GM23338 (cell line): ENCODE measurements around the gene BMP8A. TPM values are rescaled to one million over a fixed set of nuclear protein-coding genes. Genes with fewer than 3 reads are reported as not detected.
A peak's percentile ranks its signal among the peaks of the same experiment; 100 is the strongest.
"Not testable (repeated sequence)": the region's sequence is repeated elsewhere in the genome, so short reads cannot be mapped to it uniquely, and the experiment has no call there.

Experiments used
- ATAC-seq: fragments of 200-7000 bp; cut with Tn5 transposase; 3 replicates; pipeline ENCODE4 v1.9.1; 2020
- DNase-seq: peaks from one replicate; pipeline ENCODE4 v3.0.0-alpha.2; 2015; ENCODE audit warnings: low spot score
- H2AFZ ChIP-seq: fragments of 200-600 bp; sonication (generic); 2 replicates; pipeline ENCODE4 v1.8.0; 2016; ENCODE audit warnings: antibody characterized with exemption, mild to moderate bottlenecking, moderate library complexity
- H3F3A ChIP-seq: fragments of 200-600 bp; sonication (generic); replicated peaks from 2 replicates; pipeline ENCODE4 v1.8.0; 2017; ENCODE audit warnings: antibody characterized with exemption, mixed run types, low read depth
- H3K27ac ChIP-seq: fragments of 200-600 bp; sonication (generic); 2 replicates; pipeline ENCODE4 v1.6.1; 2016; ENCODE audit warnings: low read depth
- H3K27me3 ChIP-seq: fragments of 200-600 bp; sonication (generic); 2 replicates; pipeline ENCODE4 v1.8.0; 2016; ENCODE audit warnings: mild to moderate bottlenecking, mixed run types, moderate library complexity; ENCODE audit not compliant: insufficient read depth
- H3K36me3 ChIP-seq: fragments of 200-600 bp; sonication (generic); 2 replicates; pipeline ENCODE4 v1.8.0; 2016; ENCODE audit warnings: mild to moderate bottlenecking; ENCODE audit not compliant: insufficient read depth
- H3K4me1 ChIP-seq: fragments of 200-600 bp; sonication (generic); 2 replicates; pipeline ENCODE4 v1.8.0; 2016; ENCODE audit warnings: mild to moderate bottlenecking, moderate library complexity; ENCODE audit not compliant: insufficient read depth
- H3K4me2 ChIP-seq: fragments of 200-600 bp; sonication (generic); 2 replicates; pipeline ENCODE4 v1.7.1; 2017; ENCODE audit warnings: mixed run types
- H3K4me3 ChIP-seq: fragments of 200-600 bp; sonication (generic); 2 replicates; pipeline ENCODE4 v1.6.1; 2016; ENCODE audit warnings: mixed run types
- H3K79me2 ChIP-seq: fragments of 200-600 bp; sonication (generic); replicated peaks from 2 replicates; pipeline ENCODE4 v1.8.0; 2017; ENCODE audit warnings: mild to moderate bottlenecking; ENCODE audit not compliant: insufficient read depth
- H3K9me2 ChIP-seq: fragments of 200-600 bp; sonication (generic); 2 replicates; pipeline ENCODE4 v1.8.0; 2017; ENCODE audit not compliant: insufficient read depth
- H4K20me1 ChIP-seq: fragments of 200-600 bp; sonication (generic); replicated peaks from 2 replicates; pipeline ENCODE4 v1.8.0; 2017; ENCODE audit warnings: mild to moderate bottlenecking; ENCODE audit not compliant: insufficient read depth
- H3K27ac Mint-ChIP-seq: 2 replicates; pipeline ENCODE4 v1.8.0; 2020; ENCODE audit warnings: inconsistent platforms, mild to moderate bottlenecking, moderate library complexity, mixed read lengths
- H3K27me3 Mint-ChIP-seq: 3 replicates; pipeline ENCODE4 v1.8.0; 2022; ENCODE audit warnings: low read depth, mild to moderate bottlenecking, moderate library complexity, mixed read lengths, inconsistent platforms; ENCODE audit not compliant: insufficient read depth, poor library complexity
- H3K36me3 Mint-ChIP-seq: 3 replicates; pipeline ENCODE4 v1.8.0; 2021; ENCODE audit warnings: low read depth, mild to moderate bottlenecking, inconsistent platforms, moderate library complexity, mixed read lengths
- H3K4me1 Mint-ChIP-seq: 3 replicates; pipeline ENCODE4 v1.8.0; 2020; ENCODE audit warnings: mild to moderate bottlenecking, inconsistent platforms, mixed read lengths
- H3K4me3 Mint-ChIP-seq: 3 replicates; pipeline ENCODE4 v1.8.0; 2021; ENCODE audit warnings: moderate library complexity, mild to moderate bottlenecking, inconsistent platforms, mixed read lengths
- H3K9me3 Mint-ChIP-seq: 3 replicates; pipeline ENCODE4 v1.8.0; 2020; ENCODE audit warnings: moderate library complexity, mild to moderate bottlenecking, inconsistent platforms, mixed read lengths
- CREB1 ChIP-seq: fragments of 250-450 bp; sonication (Bioruptor Pico); IDR thresholded peaks from 2 replicates; pipeline ENCODE4 v1.5.0; 2020; ENCODE audit warnings: low read depth, mild to moderate bottlenecking, moderate library complexity
- polyA plus RNA-seq: library from polyadenylated mRNA; unstranded; fragments of >200 nt; fragmentation: Nextera tagmentation; extraction: Ambion mirVana; gene quantifications from 2 replicates; pipeline ENCODE4 v1.2.1, GENCODE V29; 2016
- total RNA-seq: library from RNA; depleted of rRNA; stranded (reverse); fragments of >200 nt; shearing (Covaris generic); gene quantifications from 2 replicates; pipeline ENCODE4 v1.2.3, GENCODE V29; 2014

Gene BMP8A
- total and polyA plus RNA-seq, 2 experiments from 2014 or later: 0.34 to 0.63 TPM

DNA sequence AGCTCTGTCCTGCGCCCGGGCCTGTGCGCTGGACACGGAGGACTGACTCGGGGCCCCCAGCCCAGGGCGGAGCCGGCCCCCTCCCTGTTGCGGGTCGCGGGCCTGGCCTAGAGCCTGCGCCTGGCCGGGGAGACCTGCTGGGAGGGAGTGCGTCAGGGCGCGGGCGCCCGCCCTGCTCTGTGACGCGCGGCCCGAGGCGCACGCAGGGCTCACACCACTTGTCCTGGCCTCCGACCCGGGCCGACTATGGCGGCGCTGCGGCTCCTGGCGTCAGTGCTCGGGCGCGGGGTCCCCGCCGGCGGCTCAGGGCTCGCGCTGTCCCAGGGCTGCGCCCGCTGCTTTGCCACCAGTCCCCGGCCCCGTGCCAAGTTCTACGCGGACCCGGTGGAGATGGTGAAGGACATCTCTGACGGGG is 23.3 kb downstream of the BMP8A start:
- Histone ChIP-seq H3K4me3 (peak overlapping the region; percentile 50), H3K27me3 (peaks cover 32% of the 10 kb centered on the region), H3K4me2 (peak overlapping the region; percentile 64; the same call in 1 of the 2 replicates)
- H3K27ac Mint-ChIP-seq, H3F3A ChIP-seq, H2AFZ ChIP-seq, H3K36me3 ChIP-seq, H3K9me2 ChIP-seq, H3K4me1 Mint-ChIP-seq, H3K79me2 ChIP-seq, H3K27ac ChIP-seq, H3K27me3 Mint-ChIP-seq, H3K36me3 Mint-ChIP-seq, H3K4me1 ChIP-seq, DNase-seq, H4K20me1 ChIP-seq, H3K4me3 Mint-ChIP-seq, H3K9me3 Mint-ChIP-seq: not testable (repeated sequence)
- ATAC-seq: peak; percentile 76

DNA sequence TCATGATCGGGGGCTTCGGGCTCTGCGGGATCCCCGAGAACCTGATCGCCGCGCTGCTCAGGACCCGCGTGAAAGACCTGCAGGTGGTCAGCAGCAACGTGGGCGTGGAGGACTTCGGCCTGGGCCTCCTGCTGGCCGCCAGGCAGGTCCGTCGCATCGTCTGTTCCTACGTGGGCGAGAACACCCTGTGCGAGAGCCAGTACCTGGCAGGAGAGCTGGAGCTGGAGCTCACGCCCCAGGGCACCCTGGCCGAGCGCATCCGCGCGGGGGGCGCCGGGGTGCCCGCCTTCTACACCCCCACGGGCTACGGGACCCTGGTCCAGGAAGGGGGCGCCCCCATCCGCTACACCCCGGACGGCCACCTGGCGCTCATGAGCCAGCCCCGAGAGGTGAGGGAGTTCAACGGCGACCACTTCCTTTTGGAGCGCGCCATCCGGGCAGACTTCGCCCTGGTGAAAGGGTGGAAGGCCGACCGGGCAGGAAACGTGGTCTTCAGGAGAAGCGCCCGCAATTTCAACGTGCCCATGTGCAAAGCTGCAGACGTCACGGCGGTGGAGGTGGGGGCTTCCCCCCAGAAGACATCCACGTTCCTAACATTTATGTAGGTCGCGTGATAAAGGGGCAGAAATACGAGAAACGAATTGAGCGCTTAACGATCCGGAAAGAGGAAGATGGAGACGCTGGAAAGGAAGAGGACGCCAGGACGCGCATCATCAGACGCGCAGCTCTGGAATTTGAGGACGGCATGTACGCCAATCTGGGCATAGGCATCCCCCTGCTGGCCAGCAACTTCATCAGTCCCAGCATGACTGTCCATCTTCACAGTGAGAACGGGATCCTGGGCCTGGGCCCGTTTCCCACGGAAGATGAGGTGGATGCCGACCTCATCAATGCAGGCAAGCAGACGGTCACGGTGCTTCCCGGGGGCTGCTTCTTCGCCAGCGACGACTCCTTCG is 24.0 kb downstream of the BMP8A start:
- not testable (repeated sequence) for H3K27me3 Mint-ChIP-seq, H2AFZ ChIP-seq
- peak overlapping the region; percentile 53 for H3K4me3 ChIP-seq

DNA sequence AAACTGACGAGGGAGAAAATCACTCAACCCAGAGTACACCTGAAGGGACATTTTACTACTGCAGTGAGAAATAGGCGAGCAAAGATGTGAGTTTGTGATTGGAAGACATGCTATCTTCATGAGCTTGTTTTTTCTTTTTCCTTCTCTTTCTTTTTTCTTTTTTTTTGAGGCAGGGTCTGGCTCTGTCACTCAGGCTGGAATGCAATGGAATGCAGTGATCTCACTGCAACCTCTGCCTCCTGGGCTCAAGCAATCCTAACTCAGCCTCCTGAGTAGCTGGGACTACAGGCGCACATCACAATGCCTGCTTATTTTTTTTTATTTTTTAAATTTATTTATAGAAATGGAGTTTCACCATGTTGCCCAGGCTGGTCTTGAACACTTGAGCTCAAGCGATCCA is 25.4 kb downstream of the BMP8A start:
- H3K27ac Mint-ChIP-seq, H3K9me2 ChIP-seq, H3K27me3 Mint-ChIP-seq, H3K4me1 Mint-ChIP-seq, H2AFZ ChIP-seq, H3K27ac ChIP-seq, ATAC-seq, H3K9me3 Mint-ChIP-seq, H3K36me3 Mint-ChIP-seq, H3K36me3 ChIP-seq, H3K4me2 ChIP-seq, DNase-seq, H3K4me3 ChIP-seq, H3K79me2 ChIP-seq, H3F3A ChIP-seq, H3K4me1 ChIP-seq, H3K4me3 Mint-ChIP-seq, H4K20me1 ChIP-seq: not testable (repeated sequence)
- H3K27me3 ChIP-seq: peaks cover 32% of the 10 kb centered on the region

More for the DNA sequence above, 24.0 kb downstream of the BMP8A start:
- H3K4me3 Mint-ChIP-seq: peak overlapping the region; percentile 79
- H3K36me3 Mint-ChIP-seq, H3F3A ChIP-seq, H3K27ac Mint-ChIP-seq, H4K20me1 ChIP-seq, H3K4me1 Mint-ChIP-seq, H3K27ac ChIP-seq, H3K9me2 ChIP-seq, H3K79me2 ChIP-seq, H3K36me3 ChIP-seq, H3K4me1 ChIP-seq, H3K9me3 Mint-ChIP-seq: not testable (repeated sequence)
- Histone ChIP-seq H3K27me3 (peaks cover 32% of the 10 kb centered on the region), H3K4me2 (peak overlapping the region; percentile 77)
- peak; percentile 41; the same call in 1 of the 2 replicates for TF ChIP-seq CREB1
- ATAC-seq: peak; percentile 26
- peak; percentile 32 for DNase-seq

DNA sequence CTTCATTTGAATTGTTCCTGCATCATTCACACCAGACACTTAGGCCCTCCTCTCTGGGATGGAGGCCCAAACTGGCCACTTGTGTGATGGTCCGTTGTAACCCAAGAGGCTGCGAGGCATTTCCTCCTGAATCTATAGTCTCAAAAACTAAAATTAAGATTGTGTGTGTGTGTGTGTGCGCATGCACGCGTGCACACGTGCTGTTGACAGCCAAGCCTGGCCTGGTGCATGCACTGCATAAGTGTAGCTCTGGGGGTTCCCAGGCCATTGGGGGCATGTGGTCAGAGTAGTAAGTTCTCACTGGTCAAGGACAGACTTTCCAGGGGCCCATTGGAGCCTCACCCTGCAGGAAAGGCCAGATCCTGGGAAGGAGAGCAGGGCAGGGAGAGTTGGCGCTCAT is 26.5 kb downstream of the BMP8A start:
- not testable (repeated sequence) for H3K4me3 ChIP-seq, H4K20me1 ChIP-seq, H3K27me3 Mint-ChIP-seq, H3K9me3 Mint-ChIP-seq, H3K4me1 Mint-ChIP-seq, H3K4me1 ChIP-seq, H3K36me3 ChIP-seq, H3K27ac Mint-ChIP-seq, H3K79me2 ChIP-seq, H3K27ac ChIP-seq, H3K4me3 Mint-ChIP-seq, H3K36me3 Mint-ChIP-seq, H2AFZ ChIP-seq, H3F3A ChIP-seq, H3K9me2 ChIP-seq, DNase-seq, ATAC-seq, H3K4me2 ChIP-seq
- peaks cover 29% of the 10 kb centered on the region for H3K27me3 ChIP-seq

DNA sequence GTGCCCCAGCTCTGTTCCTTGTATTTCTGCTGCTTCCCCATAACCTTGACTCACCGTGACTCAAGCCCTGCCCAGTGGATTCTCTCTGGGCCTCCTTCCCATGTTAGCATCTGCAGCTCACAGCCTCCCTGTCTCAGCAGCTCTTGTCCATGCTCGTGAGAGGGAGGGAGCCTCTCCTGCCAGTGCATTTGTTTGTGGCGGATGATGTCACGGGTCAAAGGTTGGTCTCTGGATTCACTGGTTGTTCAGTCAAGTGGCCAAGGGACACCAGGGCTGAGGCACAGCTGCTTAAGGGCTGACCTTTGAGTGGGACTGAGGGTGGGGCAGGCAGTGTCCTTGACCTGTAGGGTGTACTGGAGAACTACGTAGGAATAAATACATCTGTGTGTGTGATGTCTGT is 27.9 kb downstream of the BMP8A start:
- not testable (repeated sequence) for H3K9me2 ChIP-seq, H4K20me1 ChIP-seq, H3K4me1 Mint-ChIP-seq, H3K4me1 ChIP-seq, H3K4me3 Mint-ChIP-seq, H3K79me2 ChIP-seq, H3K27ac Mint-ChIP-seq, H3K36me3 ChIP-seq, H2AFZ ChIP-seq, H3K27me3 Mint-ChIP-seq, DNase-seq, H3K9me3 Mint-ChIP-seq, H3K4me3 ChIP-seq, H3K4me2 ChIP-seq, ATAC-seq, H3K36me3 Mint-ChIP-seq, H3K27ac ChIP-seq, H3F3A ChIP-seq
- H3K27me3 ChIP-seq: peaks cover 18% of the 10 kb centered on the region

DNA sequence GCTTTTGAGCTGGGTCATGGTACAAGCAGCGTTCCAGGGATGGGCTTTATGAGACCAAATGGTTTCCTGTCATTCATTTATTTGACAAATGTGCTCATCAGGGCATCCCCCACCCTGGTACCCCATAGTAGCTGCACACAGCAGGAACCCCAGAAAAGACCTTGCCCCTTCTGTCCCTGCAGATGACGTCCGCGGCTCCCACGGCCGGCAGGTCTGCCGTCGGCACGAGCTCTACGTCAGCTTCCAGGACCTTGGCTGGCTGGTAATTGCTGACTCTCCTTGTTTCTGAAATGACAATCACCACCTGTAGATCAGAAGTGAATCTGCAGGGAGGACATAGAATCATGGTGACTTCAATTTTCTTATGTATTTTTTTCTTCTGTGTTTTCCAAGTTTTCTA is 30.8 kb downstream of the BMP8A start:
- not testable (repeated sequence) for H3F3A ChIP-seq, H3K36me3 ChIP-seq, H3K36me3 Mint-ChIP-seq, DNase-seq, H3K27me3 ChIP-seq, H3K27ac ChIP-seq, H3K27me3 Mint-ChIP-seq, H3K27ac Mint-ChIP-seq, H3K4me3 ChIP-seq, H3K4me3 Mint-ChIP-seq, H3K79me2 ChIP-seq, H3K4me2 ChIP-seq, H3K4me1 Mint-ChIP-seq, H3K9me3 Mint-ChIP-seq, H4K20me1 ChIP-seq, H3K9me2 ChIP-seq, H2AFZ ChIP-seq, H3K4me1 ChIP-seq
- ATAC-seq: peak; percentile 34
